Motor neuron (in vitro differentiated cells): ENCODE data around the gene ELL. TPM values are rescaled to one million over a fixed set of nuclear protein-coding genes. Genes with fewer than 3 reads are reported as not detected.
A peak's percentile ranks its signal among the peaks of the same experiment; 100 is the strongest.

ENCODE experiments used
- ATAC-seq, 8 experiments: fragments of 200-7000 bp; cut with Tn5 transposase; replicated peaks in 6 of 8; 2 replicates each; pipeline ENCODE4 v1.8.0; 2021; ENCODE audit warnings: mild to moderate bottlenecking in 8 of 8, moderate library complexity in 8 of 8
- H3K27ac ChIP-seq, 2 donors: fragments of 250-450 bp; sonication (Bioruptor Pico); 2 replicates each; pipeline ENCODE4 v1.9.0; 2021; ENCODE audit warnings: antibody characterized with exemption in 2 of 2, mild to moderate bottlenecking in 2 of 2, moderate library complexity in 1 of 2
- H3K4me1 ChIP-seq, 2 donors: fragments of 250-450 bp; sonication (Bioruptor Pico); replicated peaks in 1 of 2; 2 replicates each; pipeline ENCODE4 v1.6.1; 2021; ENCODE audit warnings: antibody characterized with exemption in 2 of 2, mild to moderate bottlenecking in 2 of 2, moderate library complexity in 1 of 2
- H3K4me3 ChIP-seq, 5 donors: fragments of 250-450 bp; sonication (Bioruptor Pico); 2 replicates each; pipeline ENCODE4 v1.9.0; 2021; ENCODE audit warnings: antibody characterized with exemption in 5 of 5, mild to moderate bottlenecking in 5 of 5, moderate library complexity in 4 of 5
- WGBS, 10 experiments: fragments of 450-650 bp; shearing (Covaris generic); methylation state at CpG; one replicate each; pipeline ENCODE4 v1.0.0; 2022; 5-methylcytosine and 5-hydroxymethylcytosine counted together
- in situ Hi-C, 9 experiments: fragments of 400-800 bp; cut with MboI; loops; one replicate each; pipeline ENCODE4 v1.15.0; 2021; ENCODE audit warnings: low sequenced_read_pairs in 9 of 9, low pct_unique_long_range_greater_than_20kb in 2 of 9; ENCODE audit not compliant: unreplicated experiment in 9 of 9
- total RNA-seq, 8 experiments: library from RNA; unstranded; fragments of 300-600 nt; gene quantifications; 2 replicates each; pipeline versions ENCODE4 v1.2.3 to v1.2.4, GENCODE V29; 2022

The ELL gene
- total RNA-seq, 8 experiments from 2014 or later = 3.4 to 13.8 (median 6.2) TPM

DNA sequence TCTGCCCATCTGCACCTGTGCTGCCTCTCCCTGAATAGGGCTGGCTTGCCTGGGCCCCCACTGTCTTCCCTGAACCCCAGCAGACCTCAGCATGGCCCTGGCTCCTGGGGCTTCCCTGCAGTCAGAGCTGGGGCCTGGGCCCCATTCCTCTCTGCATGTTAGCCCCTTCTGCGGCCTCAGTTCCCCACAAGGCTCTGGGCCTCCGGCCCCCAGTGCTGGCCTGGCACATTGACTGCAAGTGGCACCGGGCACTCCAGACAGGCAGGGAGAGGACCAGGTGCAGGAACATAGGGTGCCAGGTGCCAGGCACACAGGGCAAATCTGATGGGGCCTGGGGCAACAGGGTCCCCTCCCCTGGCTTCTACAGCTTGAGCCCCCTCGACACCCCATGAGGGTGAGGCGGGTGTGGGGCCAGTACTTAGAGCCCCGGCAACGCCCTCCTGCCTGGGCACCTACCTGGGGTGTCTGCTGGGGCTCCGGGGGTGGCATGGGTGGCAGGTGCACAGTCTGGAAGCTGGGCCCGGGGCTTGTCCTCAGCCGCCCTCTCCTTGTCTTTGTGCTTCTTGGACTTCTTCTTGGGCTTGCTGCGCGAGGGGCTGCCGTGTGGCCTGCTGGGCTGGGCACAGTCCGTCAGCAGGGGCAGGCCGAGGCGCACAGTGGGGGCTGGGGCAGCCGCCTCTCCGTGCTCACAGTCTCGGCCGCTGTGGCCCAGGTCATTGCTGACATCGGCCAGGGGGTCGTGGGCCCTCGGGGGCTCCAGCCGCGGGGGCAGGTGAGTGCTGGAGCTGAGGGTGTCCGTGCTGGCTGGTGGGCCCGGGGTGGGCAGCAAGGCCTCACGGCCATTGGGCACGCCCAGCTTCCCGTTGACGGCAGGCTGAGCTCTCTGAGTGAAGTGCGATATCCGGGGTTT, 71.6 kb downstream of the ELL start:
- Histone ChIP-seq H3K4me3 (no peak overlapping the region), H3K4me1 (peaks cover 19 to 20% of the 10 kb centered on the region in 2 donors), H3K27ac (no peak overlapping the region)
- WGBS, 10 experiments = 75 to 100% (median 77%) methylated on average over 1 to 6 of the region's 33 CpGs; no CpG with 5 or more reads in 6 of the 10 experiments
- in situ Hi-C loops = loop anchor here in 4 of 9 experiments (25.0 kb wide), 2 partner anchors 387 to 412 kb away; partner anchors contain the start of gene UPF1 (in 1 of the 4)
- ATAC-seq = peak in 6 of 8 experiments; percentile 5 to 11 (median 8)

DNA sequence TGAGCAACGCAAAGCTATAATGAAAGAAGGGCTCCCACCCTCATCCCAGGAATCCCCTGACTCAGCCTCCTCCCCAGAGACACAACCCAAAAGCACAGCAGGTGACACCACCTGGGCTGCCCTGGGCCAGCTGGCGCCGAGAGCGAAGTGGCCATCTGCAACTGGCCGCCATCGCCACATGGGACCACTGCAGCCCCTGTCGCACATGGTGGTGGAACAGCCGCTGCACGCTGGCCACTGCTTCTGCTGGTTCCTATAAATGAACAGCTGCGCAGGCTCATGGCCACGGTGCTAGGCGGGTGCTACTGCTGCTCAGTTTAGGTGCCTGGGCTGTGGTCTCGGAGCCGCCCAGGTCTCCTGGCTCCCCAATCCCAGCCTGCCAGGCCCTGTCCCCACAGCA, 72.3 kb downstream of the ELL start:
- peaks cover 19 to 20% of the 10 kb centered on the region in 2 donors for H3K4me1 ChIP-seq
- H3K4me3 ChIP-seq = no peak overlapping the region
- in situ Hi-C loops = no loop called here
- ATAC-seq = no peak
- WGBS, 10 experiments = 97% methylated on average over 6 of the region's 14 CpGs; no CpG with 5 or more reads in 9 of the 10 experiments
- H3K27ac ChIP-seq = no peak overlapping the region

DNA sequence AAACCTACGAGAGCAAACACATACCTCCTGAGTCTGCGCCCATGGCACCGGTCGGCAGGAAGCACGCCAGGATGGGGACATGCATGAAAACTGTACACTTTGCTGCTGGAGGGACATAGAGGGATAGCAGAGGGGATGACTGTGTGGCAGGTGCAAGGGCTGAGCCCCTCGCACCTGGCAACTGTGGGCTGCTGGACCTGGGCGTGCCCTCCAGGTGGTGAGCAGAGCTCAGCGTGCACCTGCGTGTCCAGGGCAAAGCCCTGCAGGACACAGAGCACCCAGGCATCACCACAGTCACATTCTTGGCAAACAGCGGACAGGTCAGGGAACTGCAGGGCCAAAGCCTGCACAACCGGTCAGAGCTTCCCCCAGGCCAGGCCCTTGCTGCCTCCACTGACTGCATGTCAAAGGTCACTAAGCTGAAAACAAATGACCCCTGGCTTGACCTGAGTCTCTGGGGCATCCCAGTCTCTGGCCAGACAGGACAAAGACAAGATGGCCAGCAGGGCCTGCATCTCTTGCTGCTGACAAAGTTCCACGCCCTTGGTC, 75.0 kb downstream of the ELL start:
- H3K4me1 ChIP-seq = peaks cover 9 to 13% of the 10 kb centered on the region in 2 donors
- H3K4me3 ChIP-seq = no peak overlapping the region
- ATAC-seq = no peak
- H3K27ac ChIP-seq = no peak overlapping the region
- in situ Hi-C loops = no loop called here
- WGBS, 10 experiments = 71 to 100% (median 96%) methylated on average over 1 to 4 of the region's 12 CpGs; no CpG with 5 or more reads in 3 of the 10 experiments

DNA sequence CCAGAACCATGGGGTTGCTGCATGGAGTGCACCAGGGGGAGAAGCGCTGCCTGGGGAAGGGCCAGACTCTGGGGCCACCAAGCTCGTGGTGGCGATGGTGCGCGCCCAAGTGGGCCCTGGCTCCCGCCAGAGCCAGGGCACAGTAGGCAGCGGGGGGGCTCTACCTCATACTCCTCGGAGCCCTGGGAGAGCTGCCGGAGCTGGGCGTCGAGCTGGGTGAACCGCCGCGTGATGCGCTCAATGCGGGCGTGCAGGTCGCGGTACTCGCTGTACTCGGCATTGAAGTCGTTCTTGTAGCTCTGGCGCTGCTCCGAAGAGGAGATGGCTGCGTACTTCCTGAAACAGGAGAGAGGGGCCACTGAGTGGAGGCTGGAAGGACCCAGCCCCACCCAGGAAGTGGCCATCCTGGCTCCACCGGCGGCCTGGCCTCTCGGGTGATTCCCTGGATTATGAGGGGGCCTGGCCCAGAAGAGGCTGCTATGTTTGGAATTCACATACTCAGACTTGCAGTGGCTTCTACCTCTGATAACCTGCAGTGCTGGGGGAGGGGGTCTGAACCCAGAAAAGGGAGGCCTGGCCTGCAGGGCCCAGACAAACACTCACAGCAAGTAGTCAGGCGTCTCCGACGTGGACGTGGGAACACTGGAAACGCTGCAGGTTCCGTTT, 75.6 kb downstream of the ELL start:
- in situ Hi-C loops = no loop called here
- no peak for ATAC-seq
- H3K4me3 ChIP-seq = no peak overlapping the region
- H3K4me1 ChIP-seq = peaks cover 3 to 7% of the 10 kb centered on the region in 2 donors
- H3K27ac ChIP-seq = no peak overlapping the region
- 74 to 100% (median 100%) methylated on average over 1 to 15 of the region's 34 CpGs; no CpG with 5 or more reads in 5 of the 10 experiments for WGBS, 10 experiments

DNA sequence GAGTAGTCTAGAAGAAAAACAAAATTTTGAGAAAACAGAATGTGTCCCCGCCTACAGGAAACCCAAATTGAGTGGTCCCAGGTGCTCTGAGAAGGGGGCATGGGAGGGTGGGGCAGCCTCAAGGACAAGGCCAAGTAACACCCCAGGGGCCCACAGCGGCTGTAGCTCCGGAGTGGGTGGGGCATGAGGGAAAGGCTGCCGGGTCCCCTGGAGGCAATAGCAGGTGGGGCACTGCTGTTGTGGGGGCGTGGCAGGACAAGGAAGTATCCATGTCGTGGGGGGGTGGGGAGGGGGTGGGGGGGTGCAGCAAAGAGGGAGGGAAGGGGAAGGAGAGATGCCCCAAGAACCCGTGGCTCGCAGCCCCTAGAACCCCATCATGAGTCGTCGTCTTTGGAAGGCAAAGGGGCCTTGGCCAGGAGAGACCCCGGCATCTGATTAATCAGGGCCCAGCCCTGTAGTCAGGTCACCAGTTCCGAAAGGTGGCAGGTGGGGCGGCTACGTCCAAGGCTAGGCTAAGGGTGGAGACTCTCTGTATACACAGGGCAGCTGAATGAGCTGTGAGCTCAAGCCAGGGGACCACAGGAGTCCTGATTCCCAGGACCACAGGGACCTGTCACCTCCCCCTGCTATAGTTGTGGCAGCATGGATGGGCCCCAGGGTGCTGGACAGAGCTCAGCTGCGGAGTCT, 76.5 kb downstream of the ELL start:
- in situ Hi-C loops = no loop called here
- ATAC-seq = peak in 1 of 8 experiments; percentile 2
- no peak overlapping the region for H3K27ac ChIP-seq
- H3K4me3 ChIP-seq = no peak overlapping the region
- H3K4me1 ChIP-seq = peaks cover 0 to 4% of the 10 kb centered on the region in 2 donors
- 60 to 100% (median 80%) methylated on average over 1 to 8 of the region's 15 CpGs; no CpG with 5 or more reads in 7 of the 10 experiments for WGBS, 10 experiments

DNA sequence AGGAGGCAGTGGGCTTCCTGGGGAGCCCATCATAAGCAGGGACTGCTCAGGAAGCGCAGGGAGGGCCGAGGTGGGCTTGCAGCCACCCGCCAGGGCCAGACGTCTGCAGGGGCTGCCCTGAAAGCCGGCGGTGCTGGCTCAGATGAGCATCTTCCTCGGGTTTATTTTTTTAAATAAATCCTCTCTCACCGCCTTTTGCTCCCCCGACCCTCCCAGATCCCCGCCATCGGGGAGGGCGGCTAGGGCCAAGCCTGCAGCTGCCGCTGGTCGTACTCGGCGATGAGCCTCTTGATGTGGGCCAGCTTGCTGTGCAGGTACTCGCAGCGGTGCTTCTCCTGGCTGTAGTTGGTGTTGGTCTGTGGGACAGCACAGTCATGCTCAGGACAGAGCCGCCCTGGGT, 77.4 kb downstream of the ELL start:
- ATAC-seq = no peak
- in situ Hi-C loops = no loop called here
- 80 to 100% (median 100%) methylated on average over 1 to 14 of the region's 19 CpGs; no CpG with 5 or more reads in 5 of the 10 experiments for WGBS, 10 experiments
- H3K4me3 ChIP-seq = no peak overlapping the region
- peaks cover 3 to 8% of the 10 kb centered on the region in 2 donors for H3K4me1 ChIP-seq
- H3K27ac ChIP-seq = no peak overlapping the region

DNA sequence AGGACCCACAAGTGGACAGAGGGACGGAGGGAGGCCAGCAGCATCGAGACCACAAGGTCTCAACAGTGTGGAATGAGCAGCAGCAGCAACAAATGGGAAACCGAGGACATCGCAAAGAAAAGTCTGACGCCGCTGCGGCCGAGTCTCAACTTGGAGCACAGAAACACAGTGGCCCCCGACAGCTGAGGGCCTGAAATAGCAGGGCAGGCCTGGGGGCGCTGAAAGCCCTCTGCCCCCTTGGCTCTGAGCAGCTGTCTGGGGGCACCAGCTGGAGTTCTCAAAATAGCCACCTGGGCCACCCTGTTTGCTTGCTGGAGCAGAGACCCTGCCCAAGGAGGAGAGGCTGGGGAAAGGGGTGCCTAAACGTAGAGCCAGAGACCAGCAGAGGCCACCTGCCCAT, 78.0 kb downstream of the ELL start:
- Histone ChIP-seq H3K4me3 (no peak overlapping the region), H3K27ac (no peak overlapping the region), H3K4me1 (peaks cover 10 to 15% of the 10 kb centered on the region in 2 donors)
- ATAC-seq = no peak
- in situ Hi-C loops = no loop called here
- 67 to 100% (median 95%) methylated on average over 1 to 7 of the region's 11 CpGs; no CpG with 5 or more reads in 6 of the 10 experiments for WGBS, 10 experiments

DNA sequence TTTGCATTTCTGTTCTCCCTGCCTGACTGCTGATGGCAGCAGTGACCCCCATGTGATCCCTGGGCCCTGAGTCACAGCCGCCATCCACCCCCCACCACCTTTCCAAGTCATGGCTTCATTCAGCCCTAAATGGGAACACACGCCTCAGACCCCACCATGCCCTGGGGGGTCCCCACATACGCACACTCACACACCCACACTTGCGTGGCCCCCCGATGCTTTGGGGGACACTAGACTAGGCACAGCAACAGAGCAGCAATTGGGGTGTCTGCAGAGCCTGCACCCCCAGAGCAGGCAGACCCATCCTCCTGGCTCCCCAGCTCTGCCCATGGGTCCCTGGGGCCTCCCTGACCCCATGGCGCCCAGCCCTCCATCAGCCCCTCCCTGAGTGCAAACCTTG, 78.5 kb downstream of the ELL start:
- Histone ChIP-seq H3K4me3 (no peak overlapping the region), H3K4me1 (peaks cover 14 to 20% of the 10 kb centered on the region in 2 donors), H3K27ac (no peak overlapping the region)
- no peak for ATAC-seq
- in situ Hi-C loops = no loop called here
- WGBS, 10 experiments = 80 to 100% methylated on average over 1 of the region's 6 CpGs; no CpG with 5 or more reads in 8 of the 10 experiments

DNA sequence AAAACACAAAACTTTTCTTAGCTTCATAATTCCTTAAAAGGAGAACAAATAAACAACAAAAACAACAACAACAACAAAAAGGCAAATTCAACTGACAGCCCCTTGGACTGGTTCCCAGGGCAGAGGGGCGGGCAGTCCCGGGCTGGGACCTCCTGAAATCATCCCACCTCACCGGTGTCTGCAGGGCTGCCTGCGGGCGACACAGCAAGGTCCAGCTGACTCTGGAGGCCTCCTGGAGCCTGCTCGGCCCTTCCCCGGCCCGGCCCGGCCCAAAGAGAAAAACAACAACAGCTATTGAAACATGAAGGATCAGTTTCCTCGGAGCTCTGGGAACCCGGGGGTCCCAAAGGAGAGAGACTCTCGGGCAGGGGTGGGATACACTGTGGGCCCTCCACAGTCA, 78.9 kb downstream of the ELL start:
- Histone ChIP-seq H3K27ac (no peak overlapping the region), H3K4me3 (no peak overlapping the region), H3K4me1 (peaks cover 17 to 22% of the 10 kb centered on the region in 2 donors)
- WGBS, 10 experiments = 58 to 90% (median 75%) methylated on average over 2 to 9 of the region's 12 CpGs; no CpG with 5 or more reads in 5 of the 10 experiments
- in situ Hi-C loops = no loop called here
- no peak for ATAC-seq

DNA sequence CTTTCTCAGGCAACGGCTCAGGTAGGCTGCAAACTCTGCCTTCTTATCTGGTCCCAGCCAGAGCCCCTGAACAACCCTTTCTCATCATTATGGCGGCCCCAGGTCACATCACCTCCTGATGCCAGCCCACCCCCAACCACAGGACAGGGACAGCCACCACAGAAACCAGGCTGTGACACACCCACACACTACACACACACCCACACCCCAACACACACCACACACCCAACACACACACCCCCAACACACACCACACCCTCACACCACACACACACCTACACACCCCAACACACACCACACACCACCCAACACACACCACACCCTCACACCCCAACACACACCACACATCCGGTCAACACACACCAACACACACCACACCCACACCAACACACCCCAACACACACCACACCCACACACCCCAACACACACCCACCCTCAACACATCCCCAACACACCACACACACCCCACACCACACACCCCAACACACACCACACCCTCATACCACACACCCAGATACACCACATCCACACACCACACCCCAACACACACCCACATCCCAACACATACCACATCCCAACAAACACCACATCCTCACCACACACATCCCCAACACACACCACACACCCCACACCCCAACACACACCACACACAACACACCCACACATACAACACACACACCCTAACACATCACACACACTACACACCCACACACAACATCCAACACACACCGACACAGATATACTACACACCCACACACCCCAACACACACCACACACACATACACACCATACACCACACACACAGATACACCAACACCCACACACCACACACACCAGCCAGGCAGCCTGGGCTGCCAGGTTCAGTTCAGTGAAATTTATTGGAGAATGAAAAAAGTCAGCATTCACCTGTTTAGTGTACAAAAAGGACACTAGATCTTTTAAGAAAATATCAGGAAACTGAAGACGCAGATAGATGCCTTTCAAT, 79.8 kb downstream of the ELL start:
- H3K4me1 ChIP-seq = peaks cover 17 to 19% of the 10 kb centered on the region in 2 donors
- ATAC-seq = no peak
- in situ Hi-C loops = no loop called here
- WGBS, 10 experiments = 86 to 100% (median 100%) methylated on average over 1 to 2 of the region's 5 CpGs; no CpG with 5 or more reads in 1 of the 10 experiments
- H3K4me3 ChIP-seq = no peak overlapping the region
- no peak overlapping the region for H3K27ac ChIP-seq

DNA sequence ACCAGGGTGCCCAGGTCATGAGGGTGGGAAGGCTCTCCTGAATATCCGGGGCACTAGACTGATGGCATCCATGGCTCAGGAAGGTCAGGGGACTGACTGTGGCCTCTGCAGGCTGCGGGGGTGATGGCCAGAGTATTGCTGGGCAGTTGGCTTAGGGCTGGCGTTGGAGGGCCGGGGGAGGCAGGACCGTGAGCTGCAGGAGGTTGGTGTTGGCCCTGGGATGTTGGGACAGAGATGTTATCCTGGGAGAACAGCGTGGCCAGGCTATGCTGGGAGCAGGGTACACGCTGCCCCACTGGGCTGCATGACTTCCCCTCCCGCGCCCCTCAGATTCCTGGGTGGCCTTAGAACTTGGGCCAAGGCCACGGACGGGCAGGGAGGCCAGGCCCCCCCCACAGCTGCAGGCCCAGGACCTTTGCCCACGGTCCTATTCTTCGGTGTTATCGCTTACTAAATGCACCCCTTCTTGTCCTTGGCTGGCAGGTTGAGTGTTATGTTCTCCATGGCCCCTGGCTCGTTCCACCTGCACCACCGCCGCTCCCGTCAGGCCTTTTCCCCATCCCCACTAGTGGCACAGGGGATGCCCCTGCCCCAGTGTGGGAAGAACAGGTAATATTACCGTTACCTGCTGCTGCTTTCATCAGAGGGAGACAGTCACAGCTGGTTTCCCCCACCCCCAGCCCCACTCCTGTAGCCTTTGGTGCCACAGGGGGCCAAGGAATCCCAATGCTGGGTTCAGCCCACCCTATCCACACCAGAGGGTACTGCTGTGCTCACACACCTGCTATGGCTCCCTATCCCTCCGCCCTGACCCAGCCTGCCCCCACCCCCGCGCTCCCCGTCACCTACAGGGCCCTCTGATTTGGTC, 80.7 kb downstream of the ELL start:
- ATAC-seq = no peak
- in situ Hi-C loops = no loop called here
- H3K4me3 ChIP-seq = no peak overlapping the region
- H3K27ac ChIP-seq = no peak overlapping the region
- H3K4me1 ChIP-seq = peaks cover 21 to 22% of the 10 kb centered on the region in 2 donors
- WGBS, 10 experiments = 67 to 100% (median 97%) methylated on average over 1 to 5 of the region's 23 CpGs; no CpG with 5 or more reads in 4 of the 10 experiments
